ENCODE measurements around the gene DCDC1. TPM values are rescaled to one million over a fixed set of nuclear protein-coding genes. Genes with fewer than 3 reads are reported as not detected.
A peak's percentile ranks its signal among the peaks of the same experiment; 100 is the strongest.

The DCDC1 gene
- total RNA-seq, 1 experiment from 2014 or later: not detected

- DNase-seq (ENCODE audit: low read depth): peak; percentile 30
Observed at GRCh38 chr11:30917859-30918478, 451.6 kb downstream of the DCDC1 start.

GRCh38 chr11:30917266-30917665, 452.3 kb downstream of the DCDC1 start:
- DNase-seq (ENCODE audit: low read depth): no peak

- no peak for DNase-seq (ENCODE audit: low read depth)
Observed at GRCh38 chr11:30916764-30917163, 452.8 kb downstream of the DCDC1 start.

GRCh38 chr11:30914143-30914762, 455.3 kb downstream of the DCDC1 start:
- peak; percentile 32 for DNase-seq (ENCODE audit: low read depth)

GRCh38 chr11:30911247-30911646, 458.3 kb downstream of the DCDC1 start:
- DNase-seq (ENCODE audit: low read depth): no peak

- no peak for DNase-seq (ENCODE audit: low read depth)
Observed at GRCh38 chr11:30908857-30909256, 460.7 kb downstream of the DCDC1 start.

GRCh38 chr11:30908272-30908671, 461.3 kb downstream of the DCDC1 start:
- no peak for DNase-seq (ENCODE audit: low read depth)

GRCh38 chr11:30902929-30903328, 466.6 kb downstream of the DCDC1 start:
- DNase-seq (ENCODE audit: low read depth): no peak

GRCh38 chr11:30895046-30895445, 474.5 kb downstream of the DCDC1 start:
- no peak for DNase-seq (ENCODE audit: low read depth)

- DNase-seq (ENCODE audit: low read depth): no peak
Observed at GRCh38 chr11:30893318-30893717, 476.2 kb downstream of the DCDC1 start.

- peak; percentile 60 for DNase-seq (ENCODE audit: low read depth)
Observed at GRCh38 chr11:30889143-30889794, 480.3 kb downstream of the DCDC1 start.

- no peak for DNase-seq (ENCODE audit: low read depth)
Observed at GRCh38 chr11:30879322-30880005, 490.1 kb downstream of the DCDC1 start.

- no peak for DNase-seq (ENCODE audit: low read depth)
Observed at GRCh38 chr11:30878400-30878799, 491.1 kb downstream of the DCDC1 start.

- no peak for DNase-seq (ENCODE audit: low read depth)
Observed at GRCh38 chr11:30876663-30877396, 492.7 kb downstream of the DCDC1 start.

- no peak for DNase-seq (ENCODE audit: low read depth)
Observed at GRCh38 chr11:30876228-30876627, 493.3 kb downstream of the DCDC1 start.

GRCh38 chr11:30875806-30876205, 493.7 kb downstream of the DCDC1 start:
- DNase-seq (ENCODE audit: low read depth): no peak

GRCh38 chr11:30873924-30874610, 495.5 kb downstream of the DCDC1 start:
- no peak for DNase-seq (ENCODE audit: low read depth)

GRCh38 chr11:30868626-30869081, 500.9 kb downstream of the DCDC1 start:
- no peak for DNase-seq (ENCODE audit: low read depth)

GRCh38 chr11:30863209-30863608, 506.3 kb downstream of the DCDC1 start:
- no peak for DNase-seq (ENCODE audit: low read depth)

GRCh38 chr11:30861531-30861930, 508.0 kb downstream of the DCDC1 start:
- no peak for DNase-seq (ENCODE audit: low read depth)

GRCh38 chr11:30861064-30861463, 508.5 kb downstream of the DCDC1 start:
- DNase-seq (ENCODE audit: low read depth): no peak
